GM12878 (cell line): Measurements from ENCODE around the gene SLF1. TPM values are rescaled to one million over a fixed set of nuclear protein-coding genes. Genes with fewer than 3 reads are reported as not detected.

Experiments
- ATAC-seq: fragments of 200-7000 bp; cut with Tn5 transposase; 3 replicates; pipeline ENCODE4 v1.9.1; 2020; ENCODE audit warnings: mild to moderate bottlenecking, moderate library complexity
- BruUV-seq: library from RNA; stranded (reverse); fragments of 400-500 nt; replicated peaks from 2 replicates; lab custom pipeline; 2021; lab: Mats Ljungman, UMichigan
- CTCF ChIA-PET: fragments of 300-600 bp; sonication (Branson Sonifier 250); formaldehyde crosslinking; extraction: SDS; loops from one replicate; lab custom pipeline; 2021; ENCODE audit warnings: inconsistent platforms; lab: Yijun Ruan, JAX
- POLR2A ChIA-PET: fragments of 350-600 bp; formaldehyde crosslinking; extraction: SDS; loops from one replicate; lab custom pipeline; 2021; ENCODE audit warnings: inconsistent platforms; lab: Charles Lee
- RAD21 ChIA-PET: fragments of 300-600 bp; sonication (Branson Sonifier 250); formaldehyde crosslinking; loops from one replicate; lab custom pipeline; 2023; ENCODE audit warnings: antibody characterized with exemption; ENCODE audit not compliant: unreplicated experiment; lab: Charles Lee
- SMC1A ChIA-PET: fragments of 300-600 bp; sonication (Branson Sonifier 250); formaldehyde crosslinking; loops from one replicate; lab custom pipeline; 2023; ENCODE audit not compliant: unreplicated experiment, uncharacterized antibody; lab: Charles Lee
- DNase-seq: peaks from one replicate; pipeline ENCODE4 v3.0.0-alpha.2; 2011; ENCODE audit warnings: low read depth, low spot score
- FAIRE-seq: peaks from 3 replicates; lab custom pipeline; 2011; peaks lifted over from hg19 to GRCh38; lab: Jason Lieb, UNC
- H2AFZ ChIP-seq: 2 replicates; pipeline ENCODE4 v1.6.0; 2011; ENCODE audit warnings: low read depth, low read length, control low read depth; ENCODE audit not compliant: control insufficient read depth
- H3K27ac ChIP-seq: 2 replicates; pipeline ENCODE4 v1.5.1; 2011; ENCODE audit warnings: control low read depth; ENCODE audit not compliant: control insufficient read depth, insufficient read depth
- H3K27me3 ChIP-seq, 2 experiments: replicated peaks in 1 of 2; 2 replicates each; pipeline versions ENCODE4 v1.6.0 to v1.6.1; 2011; ENCODE audit warnings: low read length in 1 of 2; ENCODE audit not compliant: control insufficient read depth in 2 of 2, insufficient read depth in 2 of 2
- H3K36me3 ChIP-seq, 2 experiments: 2 replicates each; pipeline ENCODE4 v1.5.1; 2011; ENCODE audit warnings: low read length in 1 of 2; ENCODE audit not compliant: control insufficient read depth in 2 of 2, insufficient read depth in 2 of 2
- H3K4me1 ChIP-seq: 2 replicates; pipeline ENCODE4 v1.6.1; 2011; ENCODE audit warnings: mild to moderate bottlenecking, low read length, moderate library complexity, mixed read lengths; ENCODE audit not compliant: control insufficient read depth, insufficient read depth
- H3K4me2 ChIP-seq: 2 replicates; pipeline ENCODE4 v1.6.0; 2011; ENCODE audit warnings: control low read depth; ENCODE audit not compliant: control insufficient read depth, insufficient read depth
- H3K4me3 ChIP-seq: fragments of 200-600 bp; sonication (generic); 2 replicates; pipeline ENCODE4 v1.5.1; 2016
- H3K79me2 ChIP-seq: 2 replicates; pipeline ENCODE4 v1.6.0; 2011; ENCODE audit warnings: low read length; ENCODE audit not compliant: control insufficient read depth, insufficient read depth
- H3K9ac ChIP-seq: 2 replicates; pipeline ENCODE4 v1.8.0; 2011; ENCODE audit warnings: low read length, control low read depth, mixed read lengths; ENCODE audit not compliant: control insufficient read depth, insufficient read depth
- H3K9me3 ChIP-seq: replicated peaks from 3 replicates; pipeline ENCODE4 v1.5.1; 2011; ENCODE audit warnings: mild to moderate bottlenecking, low read length; ENCODE audit not compliant: control insufficient read depth, insufficient read depth
- H4K20me1 ChIP-seq: 2 replicates; pipeline ENCODE4 v1.6.0; 2011; ENCODE audit not compliant: control insufficient read depth, insufficient read depth
- ATF2 ChIP-seq: IDR thresholded peaks from 2 replicates; pipeline ENCODE4 v1.6.1; 2012; ENCODE audit warnings: low read length, inconsistent platforms
- CBFB ChIP-seq: IDR thresholded peaks from 2 replicates; pipeline ENCODE4 v1.6.1; 2016; ENCODE audit warnings: antibody characterized with exemption, low read depth
- ESRRA ChIP-seq: IDR thresholded peaks from 2 replicates; pipeline ENCODE4 v1.6.1; 2012; ENCODE audit warnings: mild to moderate bottlenecking, low read length, improper control_type of control experiment
- IKZF1 ChIP-seq: fragments of 450-650 bp; conservative IDR thresholded peaks from 2 replicates; pipeline ENCODE4 v1.6.1; 2017; ENCODE audit warnings: antibody characterized with exemption, mild to moderate bottlenecking
- MYC ChIP-seq: IDR thresholded peaks from 2 replicates; pipeline ENCODE4 v1.6.1; 2011; ENCODE audit warnings: mild to moderate bottlenecking, low read length, moderate library complexity, inconsistent platforms; ENCODE audit not compliant: insufficient read depth, insufficient replicate concordance, insufficient read length, severe bottlenecking
- POU2F2 ChIP-seq: IDR thresholded peaks from 3 replicates; pipeline ENCODE4 v1.6.1; 2011; ENCODE audit warnings: low read depth, mild to moderate bottlenecking, low read length, borderline replicate concordance
- SREBF2 ChIP-seq: IDR thresholded peaks from 2 replicates; pipeline ENCODE4 v1.6.1; 2012; ENCODE audit warnings: mild to moderate bottlenecking, low read length
- TCF7 ChIP-seq: IDR thresholded peaks from 2 replicates; pipeline ENCODE4 v1.6.1; 2014; ENCODE audit warnings: antibody characterized with exemption, borderline replicate concordance
- ZNF217 ChIP-seq: fragments of 450-650 bp; IDR thresholded peaks from 2 replicates; pipeline ENCODE4 v1.6.1; 2017; ENCODE audit warnings: antibody characterized with exemption, mild to moderate bottlenecking
- ZNF274 ChIP-seq: IDR thresholded peaks from one replicate; pipeline ENCODE4 v1.8.0; 2011; ENCODE audit not compliant: insufficient read length, insufficient read depth
- ZNF384 ChIP-seq: IDR thresholded peaks from 2 replicates; pipeline ENCODE4 v1.6.1; 2012; ENCODE audit warnings: low read depth, mild to moderate bottlenecking, low read length, improper control_type of control experiment, borderline replicate concordance
- in situ Hi-C: fragments of 300-500 bp; cut with MboI; formaldehyde crosslinking; loops from 9 replicates; pipeline ENCODE4 v1.14.3; 2018; ENCODE audit warnings: mixed read lengths
- intact Hi-C: fragments of 100-400 bp; cut with micrococcal nuclease; formaldehyde crosslinking; loops from one replicate; pipeline ENCODE4 v1.14.2; 2022; ENCODE audit not compliant: unreplicated experiment
- polyA plus RNA-seq, 11 experiments: library from polyadenylated mRNA; depleted of rRNA in 4 of 11; unstranded in 6 of 11; stranded (reverse) in 5 of 11; fragments of >200 nt; fragmentation: Nextera tagmentation in 4 of 11; fragmentation: Illumina TruSeq in 1 of 11; extraction: Ambion mirVana in 4 of 11; extraction: Trizol in 1 of 11; gene quantifications; 1 replicate in 1 of 11; 2 replicates in 10 of 11; pipeline versions ENCODE4 v1.2.1 to v1.2.3, GENCODE V29; 2011 to 2016; ENCODE audit warnings: inconsistent platforms in 2 of 11, missing spikeins in 2 of 11, low read depth in 1 of 11
- total RNA-seq, 4 experiments: library from RNA; depleted of rRNA in 3 of 4; stranded (reverse); fragments of >200 nt in 3 of 4; fragmentation: Illumina TruSeq in 1 of 4; extraction: Trizol in 1 of 4; gene quantifications; 2 replicates each; pipeline versions ENCODE4 v1.2.1 to v1.2.3, GENCODE V29; 2013 to 2021
- TF ChIP-seq, protein P1 (sequence below): IDR thresholded peaks from 2 replicates; pipeline ENCODE4 v1.6.1; 2012; ENCODE audit warnings: improper control_type of control experiment, low read depth, low read length; ENCODE audit not compliant: insufficient replicate concordance
- TF ChIP-seq, protein P2 (sequence below): fragments of 450-650 bp; IDR thresholded peaks from 2 replicates; pipeline ENCODE4 v1.6.1; 2017; ENCODE audit warnings: antibody characterized with exemption, mild to moderate bottlenecking, moderate library complexity

Gene SLF1
- total and polyA plus RNA-seq, 10 of the 15 experiments (the other 5 are each of a cell fraction or from before 2014, with no cell fraction given) = 8.1 to 27.0 (median 13.4) TPM

DNA sequence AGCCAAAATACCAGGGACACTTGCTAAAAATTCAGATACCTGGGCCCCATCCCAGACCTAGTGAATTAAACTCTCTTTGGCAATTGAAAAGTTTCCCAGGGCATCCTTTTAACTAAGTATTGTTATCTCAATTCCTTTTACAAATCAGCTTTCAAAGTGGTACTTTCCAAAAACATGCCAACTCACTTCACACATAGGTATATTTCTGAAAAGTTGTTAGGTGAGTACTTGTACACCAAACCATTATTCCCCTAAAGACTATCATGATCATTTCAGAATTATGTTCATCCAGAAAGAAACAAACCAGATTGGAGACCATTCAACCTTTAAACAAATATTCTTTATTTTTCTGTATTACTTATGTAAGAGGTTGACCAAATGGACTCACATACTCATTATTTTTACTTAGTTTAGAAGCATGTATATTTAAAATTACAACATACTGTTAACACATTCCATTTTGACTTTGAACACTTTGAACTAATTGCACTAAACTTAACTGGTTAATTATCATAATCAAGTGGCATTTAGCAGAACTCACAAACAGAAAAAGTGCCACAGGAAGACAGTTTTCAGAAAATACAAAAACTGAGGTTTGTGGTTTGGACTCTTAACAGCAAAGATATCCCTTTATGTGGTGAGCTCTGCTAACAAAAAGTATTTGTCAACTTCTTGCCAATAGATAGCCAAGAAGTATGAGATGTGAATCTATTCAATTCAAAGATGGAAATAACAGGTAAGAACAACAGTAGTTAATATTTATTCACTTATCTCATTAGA lies 40.8 kb upstream of the SLF1 start:
- intact Hi-C loops = no loop called here
- TF ChIP-seq ZNF217 (no peak), ZNF274 (no peak), SREBF2 (no peak), IKZF1 (no peak; the same call in 1 of the 2 replicates), TCF7 (peak; percentile 77), MYC (no peak), ATF2 (0 out of 2 replicates have a peak, but pooled peaks have one; percentile 32), ESRRA (no peak), ZNF384 (peak; percentile 16; the same call in 1 of the 2 replicates), POU2F2 (peak; percentile 74; the same call in 1 of the 3 replicates), CBFB (peak; percentile 76; the same call in 1 of the 2 replicates)
- TF ChIP-seq, protein P1, sequence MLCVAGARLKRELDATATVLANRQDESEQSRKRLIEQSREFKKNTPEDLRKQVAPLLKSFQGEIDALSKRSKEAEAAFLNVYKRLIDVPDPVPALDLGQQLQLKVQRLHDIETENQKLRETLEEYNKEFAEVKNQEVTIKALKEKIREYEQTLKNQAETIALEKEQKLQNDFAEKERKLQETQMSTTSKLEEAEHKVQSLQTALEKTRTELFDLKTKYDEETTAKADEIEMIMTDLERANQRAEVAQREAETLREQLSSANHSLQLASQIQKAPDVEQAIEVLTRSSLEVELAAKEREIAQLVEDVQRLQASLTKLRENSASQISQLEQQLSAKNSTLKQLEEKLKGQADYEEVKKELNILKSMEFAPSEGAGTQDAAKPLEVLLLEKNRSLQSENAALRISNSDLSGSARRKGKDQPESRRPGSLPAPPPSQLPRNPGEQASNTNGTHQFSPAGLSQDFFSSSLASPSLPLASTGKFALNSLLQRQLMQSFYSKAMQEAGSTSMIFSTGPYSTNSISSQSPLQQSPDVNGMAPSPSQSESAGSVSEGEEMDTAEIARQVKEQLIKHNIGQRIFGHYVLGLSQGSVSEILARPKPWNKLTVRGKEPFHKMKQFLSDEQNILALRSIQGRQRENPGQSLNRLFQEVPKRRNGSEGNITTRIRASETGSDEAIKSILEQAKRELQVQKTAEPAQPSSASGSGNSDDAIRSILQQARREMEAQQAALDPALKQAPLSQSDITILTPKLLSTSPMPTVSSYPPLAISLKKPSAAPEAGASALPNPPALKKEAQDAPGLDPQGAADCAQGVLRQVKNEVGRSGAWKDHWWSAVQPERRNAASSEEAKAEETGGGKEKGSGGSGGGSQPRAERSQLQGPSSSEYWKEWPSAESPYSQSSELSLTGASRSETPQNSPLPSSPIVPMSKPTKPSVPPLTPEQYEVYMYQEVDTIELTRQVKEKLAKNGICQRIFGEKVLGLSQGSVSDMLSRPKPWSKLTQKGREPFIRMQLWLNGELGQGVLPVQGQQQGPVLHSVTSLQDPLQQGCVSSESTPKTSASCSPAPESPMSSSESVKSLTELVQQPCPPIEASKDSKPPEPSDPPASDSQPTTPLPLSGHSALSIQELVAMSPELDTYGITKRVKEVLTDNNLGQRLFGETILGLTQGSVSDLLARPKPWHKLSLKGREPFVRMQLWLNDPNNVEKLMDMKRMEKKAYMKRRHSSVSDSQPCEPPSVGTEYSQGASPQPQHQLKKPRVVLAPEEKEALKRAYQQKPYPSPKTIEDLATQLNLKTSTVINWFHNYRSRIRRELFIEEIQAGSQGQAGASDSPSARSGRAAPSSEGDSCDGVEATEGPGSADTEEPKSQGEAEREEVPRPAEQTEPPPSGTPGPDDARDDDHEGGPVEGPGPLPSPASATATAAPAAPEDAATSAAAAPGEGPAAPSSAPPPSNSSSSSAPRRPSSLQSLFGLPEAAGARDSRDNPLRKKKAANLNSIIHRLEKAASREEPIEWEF = no peak
- TF ChIP-seq, protein P2, sequence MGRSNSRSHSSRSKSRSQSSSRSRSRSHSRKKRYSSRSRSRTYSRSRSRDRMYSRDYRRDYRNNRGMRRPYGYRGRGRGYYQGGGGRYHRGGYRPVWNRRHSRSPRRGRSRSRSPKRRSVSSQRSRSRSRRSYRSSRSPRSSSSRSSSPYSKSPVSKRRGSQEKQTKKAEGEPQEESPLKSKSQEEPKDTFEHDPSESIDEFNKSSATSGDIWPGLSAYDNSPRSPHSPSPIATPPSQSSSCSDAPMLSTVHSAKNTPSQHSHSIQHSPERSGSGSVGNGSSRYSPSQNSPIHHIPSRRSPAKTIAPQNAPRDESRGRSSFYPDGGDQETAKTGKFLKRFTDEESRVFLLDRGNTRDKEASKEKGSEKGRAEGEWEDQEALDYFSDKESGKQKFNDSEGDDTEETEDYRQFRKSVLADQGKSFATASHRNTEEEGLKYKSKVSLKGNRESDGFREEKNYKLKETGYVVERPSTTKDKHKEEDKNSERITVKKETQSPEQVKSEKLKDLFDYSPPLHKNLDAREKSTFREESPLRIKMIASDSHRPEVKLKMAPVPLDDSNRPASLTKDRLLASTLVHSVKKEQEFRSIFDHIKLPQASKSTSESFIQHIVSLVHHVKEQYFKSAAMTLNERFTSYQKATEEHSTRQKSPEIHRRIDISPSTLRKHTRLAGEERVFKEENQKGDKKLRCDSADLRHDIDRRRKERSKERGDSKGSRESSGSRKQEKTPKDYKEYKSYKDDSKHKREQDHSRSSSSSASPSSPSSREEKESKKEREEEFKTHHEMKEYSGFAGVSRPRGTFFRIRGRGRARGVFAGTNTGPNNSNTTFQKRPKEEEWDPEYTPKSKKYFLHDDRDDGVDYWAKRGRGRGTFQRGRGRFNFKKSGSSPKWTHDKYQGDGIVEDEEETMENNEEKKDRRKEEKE = no peak

More for the DNA sequence above, 40.8 kb upstream of the SLF1 start:
- Histone ChIP-seq H3K4me3 (no peak overlapping the region), H3K27me3 (no peaks in the 10 kb centered on the region), H3K27ac (peak overlapping the region; percentile 28; the same call in 1 of the 2 replicates), H3K9me3 (no peaks in the 10 kb centered on the region), H3K9ac (no peak overlapping the region), H3K36me3 (no peaks in the 10 kb centered on the region), H3K4me2 (peak overlapping the region; percentile 17; the same call in 1 of the 2 replicates), H2AFZ (no peak overlapping the region), H3K79me2 (no peaks in the 10 kb centered on the region), H4K20me1 (no peaks in the 10 kb centered on the region), H3K4me1 (peaks cover 20% of the 10 kb centered on the region)
- FAIRE-seq = peak; percentile 57
- CTCF ChIA-PET = interaction anchor here (0.7 to 1.5 kb wide), 8 partner anchors 21 to 337 kb away, joined by 3 to 5 read pairs (median 3); no protein-coding TSS in a partner anchor
- SMC1A ChIA-PET = interaction anchor here (0.7 to 3.1 kb wide), 21 partner anchors 11 to 271 kb away, joined by 3 to 12 read pairs (median 4); no protein-coding TSS in a partner anchor
- peak; percentile 86 for ATAC-seq
- in situ Hi-C loops = no loop called here
- peak; percentile 45 for DNase-seq
- RAD21 ChIA-PET = interaction anchor here (0.7 to 2.2 kb wide), 6 partner anchors 16 to 160 kb away, joined by 3 to 7 read pairs (median 4); partner anchors contain the start of genes KIAA0825 and SLF1
- POLR2A ChIA-PET = interaction anchor here (0.6 kb wide), 1 partner anchor 37 kb away, joined by 3 read pairs; no protein-coding TSS in a partner anchor
- BruUV-seq = no TSS peak
